Uterus (tissue), 4 donors: ENCODE measurements around the gene NEMF. TPM values are rescaled to one million over a fixed set of nuclear protein-coding genes. Genes with fewer than 3 reads are reported as not detected.

Experiments used
- DNase-seq, 2 donors: peaks; one replicate each; pipeline ENCODE4 v3.0.0-alpha.2; 2019 to 2020
- H3K27ac ChIP-seq, 2 donors: fragments of 200-600 bp; sonication (generic); 1 replicate in 1 of 2; 2 replicates in 1 of 2; pipeline ENCODE4 v1.5.1; 2016 to 2018
- H3K27me3 ChIP-seq, 2 donors: fragments of 200-600 bp; sonication (generic); one replicate each; pipeline ENCODE4 v1.5.1; 2018 to 2019; ENCODE audit warnings: control low read depth in 1 of 2
- H3K36me3 ChIP-seq, 2 donors: fragments of 200-600 bp; sonication (generic); one replicate each; pipeline ENCODE4 v1.5.1; 2019; ENCODE audit warnings: control low read depth in 1 of 2
- H3K4me1 ChIP-seq, 2 donors: fragments of 200-600 bp; sonication (generic); one replicate each; pipeline ENCODE4 v1.5.1; 2018 to 2019; ENCODE audit warnings: control low read depth in 1 of 2
- H3K4me3 ChIP-seq, 2 donors: fragments of 200-600 bp; sonication (generic); 1 replicate in 1 of 2; 2 replicates in 1 of 2; pipeline ENCODE4 v1.5.1; 2018 to 2019; ENCODE audit warnings: mild to moderate bottlenecking in 1 of 2
- H3K9me3 ChIP-seq, 2 donors: fragments of 200-600 bp; sonication (generic); one replicate each; pipeline ENCODE4 v1.5.1; 2019; ENCODE audit warnings: control low read depth in 1 of 2
- POLR2A ChIP-seq, 2 donors: fragments of 450-650 bp; IDR thresholded peaks; one replicate each; pipeline ENCODE4 v1.6.1; 2016; ENCODE audit warnings: antibody characterized with exemption in 2 of 2, mild to moderate bottlenecking in 1 of 2, moderate library complexity in 1 of 2
- intact Hi-C: fragments of 100-400 bp; cut with DNase I; formaldehyde crosslinking; loops from one replicate; pipeline ENCODE4 v1.15.1; 2023; ENCODE audit warnings: low total_unique reads
- total RNA-seq, 4 donors: library from RNA; depleted of rRNA in 3 of 4; stranded (reverse); fragments of >200 nt in 3 of 4; gene quantifications; one replicate each; pipeline versions ENCODE4 v1.1.0 to v1.2.4, GENCODE V29; 2014 to 2023
- TF ChIP-seq, protein P1 (sequence below), 4 experiments: fragments of 200-600 bp in 2 of 4; fragments of 450-650 bp in 2 of 4; sonication (generic) in 2 of 4; IDR thresholded peaks; one replicate each; pipeline ENCODE4 v1.5.1; 2016 to 2019; ENCODE audit warnings: antibody characterized with exemption in 4 of 4, mild to moderate bottlenecking in 2 of 4, moderate library complexity in 1 of 4
- donor health status: DM: yes; HTN: yes; CAD: no.

The NEMF gene
- total RNA-seq, 4 donors from 2014 or later = 54.3 to 108 (median 74.2) TPM

DNA sequence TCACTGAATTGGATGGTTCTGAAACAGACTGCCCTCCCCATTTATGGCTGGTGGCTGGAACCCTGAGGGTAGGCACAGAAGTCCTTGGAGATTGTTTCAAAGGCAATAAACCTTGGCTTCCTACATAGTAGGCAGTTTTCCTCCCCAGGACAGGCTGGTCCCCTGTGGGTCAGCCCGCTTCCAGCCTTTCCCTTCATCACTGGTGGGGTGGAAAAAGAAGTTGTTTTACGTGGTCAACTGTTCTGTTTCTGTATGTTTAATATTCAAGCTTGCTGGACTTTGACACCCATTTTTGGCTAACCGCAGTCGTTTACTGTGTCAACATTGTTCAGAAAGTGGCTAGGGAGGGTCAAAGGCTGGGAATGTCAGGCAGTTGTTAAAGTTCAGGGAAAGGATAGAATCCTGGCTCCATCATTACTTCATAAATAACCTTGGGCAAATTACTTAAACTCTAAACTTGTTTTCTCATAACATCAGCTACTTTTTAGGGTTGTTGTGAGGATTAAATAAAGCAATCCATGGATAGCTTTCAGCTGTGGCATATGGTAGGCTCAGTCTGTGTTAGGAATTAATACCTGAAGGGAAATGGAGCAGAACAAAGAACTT, 82.3 kb downstream of the NEMF start:
- H3K27me3 ChIP-seq = no peaks in the 10 kb centered on the region
- H3K36me3 ChIP-seq = no peaks in the 10 kb centered on the region
- H3K9me3 ChIP-seq = no peaks in the 10 kb centered on the region
- intact Hi-C loops = no loop called here
- H3K27ac ChIP-seq = no peak overlapping the region
- no peak for TF ChIP-seq POLR2A (IDR thresholded peaks at IDR 0.05)
- TF ChIP-seq, protein P1, sequence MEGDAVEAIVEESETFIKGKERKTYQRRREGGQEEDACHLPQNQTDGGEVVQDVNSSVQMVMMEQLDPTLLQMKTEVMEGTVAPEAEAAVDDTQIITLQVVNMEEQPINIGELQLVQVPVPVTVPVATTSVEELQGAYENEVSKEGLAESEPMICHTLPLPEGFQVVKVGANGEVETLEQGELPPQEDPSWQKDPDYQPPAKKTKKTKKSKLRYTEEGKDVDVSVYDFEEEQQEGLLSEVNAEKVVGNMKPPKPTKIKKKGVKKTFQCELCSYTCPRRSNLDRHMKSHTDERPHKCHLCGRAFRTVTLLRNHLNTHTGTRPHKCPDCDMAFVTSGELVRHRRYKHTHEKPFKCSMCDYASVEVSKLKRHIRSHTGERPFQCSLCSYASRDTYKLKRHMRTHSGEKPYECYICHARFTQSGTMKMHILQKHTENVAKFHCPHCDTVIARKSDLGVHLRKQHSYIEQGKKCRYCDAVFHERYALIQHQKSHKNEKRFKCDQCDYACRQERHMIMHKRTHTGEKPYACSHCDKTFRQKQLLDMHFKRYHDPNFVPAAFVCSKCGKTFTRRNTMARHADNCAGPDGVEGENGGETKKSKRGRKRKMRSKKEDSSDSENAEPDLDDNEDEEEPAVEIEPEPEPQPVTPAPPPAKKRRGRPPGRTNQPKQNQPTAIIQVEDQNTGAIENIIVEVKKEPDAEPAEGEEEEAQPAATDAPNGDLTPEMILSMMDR (IDR thresholded peaks at IDR 0.05) = no peak
- no peak for DNase-seq
- H3K4me1 ChIP-seq = peaks cover 8 to 9% of the 10 kb centered on the region in 2 donors
- H3K4me3 ChIP-seq = peak overlapping the region in 1 of 2 donors; percentile 93

DNA sequence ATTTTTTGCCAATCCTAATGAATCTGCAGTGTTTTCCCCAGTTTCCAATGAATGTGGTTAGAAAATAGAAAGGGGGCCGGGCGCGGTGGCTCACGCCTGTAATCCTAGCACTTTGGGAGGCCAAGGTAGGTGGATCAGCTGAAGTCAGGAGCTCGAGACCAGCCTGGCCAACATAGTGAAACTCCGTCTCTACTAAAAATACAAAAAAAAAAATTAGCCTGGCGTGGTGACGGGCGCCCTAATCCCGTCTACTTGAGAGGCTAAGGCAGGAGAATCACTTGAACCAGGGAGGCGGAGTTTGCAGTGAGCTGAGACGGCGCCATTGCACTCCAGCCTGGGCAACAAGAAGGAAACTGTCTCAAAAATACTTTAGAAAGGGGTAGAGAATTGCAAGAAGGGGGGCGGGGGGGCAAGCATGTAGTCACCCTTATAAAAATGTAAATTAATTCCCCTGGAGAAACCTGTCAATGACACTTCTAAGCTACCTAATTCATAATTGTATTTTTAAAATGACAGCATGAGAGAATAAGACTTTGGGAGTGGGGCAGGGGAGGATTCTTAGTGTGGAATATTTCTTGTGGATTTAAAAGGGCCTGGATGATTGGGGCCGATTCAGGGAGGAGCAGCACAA, 82.9 kb downstream of the NEMF start:
- TF ChIP-seq, protein P1 (IDR thresholded peaks at IDR 0.05) = no peak
- TF ChIP-seq POLR2A (IDR thresholded peaks at IDR 0.05) = no peak
- Histone ChIP-seq H3K4me3 (peak overlapping the region in 1 of 2 donors; percentile 93), H3K36me3 (no peaks in the 10 kb centered on the region), H3K9me3 (no peaks in the 10 kb centered on the region), H3K27ac (no peak overlapping the region), H3K27me3 (no peaks in the 10 kb centered on the region), H3K4me1 (peaks cover 8 to 9% of the 10 kb centered on the region in 2 donors)
- no peak for DNase-seq
- intact Hi-C loops = no loop called here

DNA sequence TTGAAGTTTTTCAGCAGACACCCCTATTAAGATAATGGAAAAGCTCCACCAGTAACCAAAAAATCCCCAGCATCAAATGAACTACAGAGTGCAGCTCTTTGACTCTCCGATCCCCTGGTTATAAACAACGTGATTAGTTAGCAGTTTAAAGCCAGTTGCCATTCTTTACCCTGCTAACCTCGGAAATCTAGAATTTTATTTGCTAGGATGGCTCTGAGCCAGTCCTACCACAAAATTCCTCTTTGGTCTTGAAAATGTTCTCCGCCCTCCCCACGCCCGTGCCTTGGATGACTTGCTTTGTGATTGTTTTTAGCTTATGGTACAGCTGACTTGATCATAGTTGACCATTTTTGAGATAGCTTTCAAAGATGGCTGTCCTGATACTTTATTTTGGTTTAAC, 83.4 kb downstream of the NEMF start:
- H3K9me3 ChIP-seq = no peaks in the 10 kb centered on the region
- peak overlapping the region; percentile 93 to 98 for H3K27ac ChIP-seq
- intact Hi-C loops = no loop called here
- TF ChIP-seq, protein P1 (IDR thresholded peaks at IDR 0.05) = no peak
- H3K4me3 ChIP-seq = peak overlapping the region; percentile 44 to 93
- H3K27me3 ChIP-seq = no peaks in the 10 kb centered on the region
- H3K4me1 ChIP-seq = peaks cover 8 to 9% of the 10 kb centered on the region in 2 donors
- no peaks in the 10 kb centered on the region for H3K36me3 ChIP-seq
- DNase-seq = no peak

DNA sequence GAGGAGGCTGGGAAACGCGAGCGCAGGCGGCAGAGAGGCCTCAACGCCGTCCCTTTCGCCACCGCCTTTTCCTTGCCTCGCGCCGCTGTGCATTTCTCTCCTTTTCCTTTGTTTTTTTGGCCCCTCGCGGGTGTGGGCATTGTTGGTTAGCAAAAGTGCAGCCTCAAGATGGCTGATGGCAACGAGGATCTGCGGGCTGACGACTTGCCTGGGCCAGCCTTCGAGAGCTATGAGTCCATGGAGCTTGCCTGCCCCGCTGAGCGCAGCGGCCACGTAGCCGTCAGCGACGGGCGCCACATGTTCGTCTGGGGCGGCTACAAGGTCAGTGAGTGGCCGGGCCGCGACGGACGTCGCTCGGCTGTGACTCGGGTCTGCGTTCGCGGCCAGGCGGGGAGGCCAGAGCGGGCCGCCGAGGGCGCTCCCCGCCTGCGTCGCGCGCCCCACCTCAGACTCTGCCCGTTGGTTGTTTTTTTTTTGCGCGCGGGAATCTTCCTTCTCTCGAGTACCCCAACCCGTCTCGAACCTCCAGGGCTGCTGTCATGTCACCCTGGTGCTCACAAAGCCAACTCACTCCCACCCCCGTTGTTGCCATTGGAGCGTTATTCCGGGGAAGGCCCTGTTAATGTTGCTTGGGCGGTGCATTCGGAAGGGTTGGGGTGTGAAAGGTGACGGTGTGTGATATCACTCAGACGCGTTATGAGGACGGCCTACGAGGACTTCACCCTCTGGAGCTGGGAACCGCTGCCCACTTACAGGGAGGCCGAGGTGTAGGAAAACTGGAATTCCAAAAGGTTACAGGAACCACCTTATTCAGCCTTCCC, 84.1 kb downstream of the NEMF start:
- Histone ChIP-seq H3K27me3 (no peaks in the 10 kb centered on the region), H3K36me3 (no peaks in the 10 kb centered on the region), H3K27ac (peak overlapping the region; percentile 93 to 98), H3K4me1 (peaks cover 8 to 9% of the 10 kb centered on the region in 2 donors), H3K9me3 (no peaks in the 10 kb centered on the region), H3K4me3 (peak overlapping the region; percentile 44 to 93)
- TF ChIP-seq, protein P1 (IDR thresholded peaks at IDR 0.05) = no peak
- TF ChIP-seq POLR2A (IDR thresholded peaks at IDR 0.05) = no peak
- intact Hi-C loops = no loop called here
- DNase-seq = peak; percentile 27 to 35
